NCI-H345 (cell line): ENCODE data around the gene MIGA2.
"Not testable (repeated sequence)": the region's sequence is repeated elsewhere in the genome, so short reads cannot be mapped to it uniquely, and the experiment has no call there.

ENCODE experiments used
- DNase-seq: peaks from one replicate; lab custom pipeline; 2025; lab: John Stamatoyannopoulos, UW

MIGA2 gene

GRCh38 chr9:129100383-129101169 lies 64.2 kb downstream of the MIGA2 start:
- DNase-seq: no peak

- no peak for DNase-seq
These were observed 64.9 kb downstream of the MIGA2 start for GRCh38 chr9:129101279-129101678.

DNA sequence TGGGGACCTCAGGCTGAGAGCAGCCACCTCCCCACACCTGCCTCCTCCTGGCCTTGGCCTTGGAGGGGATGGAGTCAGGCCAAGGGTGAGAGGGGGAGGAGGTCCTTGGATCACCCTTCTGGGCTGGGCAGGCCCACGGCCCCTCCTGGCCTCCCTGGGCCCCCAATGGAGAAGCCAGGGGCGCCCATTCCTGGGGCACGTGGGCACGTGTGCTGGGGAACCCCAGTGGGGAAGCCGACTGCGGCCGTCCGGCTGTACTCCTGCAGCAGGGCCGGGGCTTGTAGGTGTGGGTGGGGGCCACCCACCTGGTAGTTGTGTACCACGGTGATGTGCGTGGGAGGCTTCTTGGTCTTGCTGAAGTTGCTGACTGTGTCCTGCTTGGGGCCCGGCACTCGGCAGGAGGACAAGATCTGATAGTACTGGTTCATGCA lies 65.7 kb downstream of the MIGA2 start:
- no peak for DNase-seq

DNA sequence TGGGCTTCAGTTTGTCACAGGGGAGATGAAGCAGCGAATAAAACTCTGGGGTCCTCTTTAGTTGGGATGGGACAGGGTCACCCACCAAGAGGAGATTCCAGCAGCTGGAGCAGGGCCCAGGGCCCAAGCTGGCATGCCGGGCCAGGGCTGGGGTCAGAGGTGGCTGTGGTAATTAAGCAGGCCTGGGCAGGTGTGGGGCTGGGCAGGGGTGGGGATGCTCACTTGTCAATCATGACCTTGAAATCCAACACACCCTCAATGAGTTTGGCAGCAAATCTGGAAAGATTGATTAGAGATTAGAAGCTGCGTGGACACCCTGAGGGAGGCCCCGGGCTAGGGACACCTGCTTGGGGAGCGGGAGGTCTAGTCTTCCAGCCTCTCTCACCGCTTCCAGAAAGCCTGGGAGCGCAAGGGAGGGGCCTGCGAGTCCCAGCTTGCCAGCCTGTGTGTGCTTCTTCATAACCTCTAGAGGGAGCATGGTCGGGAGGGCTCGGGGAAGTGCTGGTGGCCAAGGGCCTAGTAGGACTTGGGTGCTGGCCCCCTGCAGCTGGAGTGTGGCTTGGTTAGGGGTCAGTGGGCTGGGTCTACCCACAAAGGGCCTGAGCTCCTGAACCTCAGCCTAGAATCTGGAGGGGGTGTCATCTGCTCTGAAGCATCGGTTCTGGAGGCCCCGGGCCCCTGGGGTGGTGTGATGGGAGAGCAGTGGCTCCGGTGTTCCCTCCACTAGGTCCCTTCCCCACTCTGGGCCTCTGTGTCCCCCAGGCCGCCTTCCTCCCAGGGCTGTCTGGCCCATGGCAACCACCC lies 66.6 kb downstream of the MIGA2 start:
- peak; percentile 68 for DNase-seq

DNA sequence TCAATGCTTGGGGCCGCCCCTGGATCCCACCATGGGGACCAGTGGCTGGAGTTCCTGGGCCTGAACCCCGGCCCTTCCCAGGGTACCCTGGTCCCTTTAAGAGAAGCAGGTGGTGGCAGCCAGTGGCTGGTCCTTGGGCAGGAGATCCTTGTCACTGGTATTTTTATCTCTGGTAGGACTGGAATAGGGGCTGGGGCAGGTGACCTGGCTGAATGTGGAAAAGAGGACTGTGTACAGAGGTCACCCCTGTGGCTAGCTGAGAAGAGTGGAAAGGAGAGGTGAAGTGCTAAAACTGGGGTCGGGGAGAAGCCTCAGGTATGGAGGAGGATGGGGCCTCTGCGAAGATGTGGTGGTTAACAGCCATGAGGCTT lies 67.2 kb downstream of the MIGA2 start:
- DNase-seq: no peak

GRCh38 chr9:129104051-129104450 lies 67.6 kb downstream of the MIGA2 start:
- no peak for DNase-seq

DNA sequence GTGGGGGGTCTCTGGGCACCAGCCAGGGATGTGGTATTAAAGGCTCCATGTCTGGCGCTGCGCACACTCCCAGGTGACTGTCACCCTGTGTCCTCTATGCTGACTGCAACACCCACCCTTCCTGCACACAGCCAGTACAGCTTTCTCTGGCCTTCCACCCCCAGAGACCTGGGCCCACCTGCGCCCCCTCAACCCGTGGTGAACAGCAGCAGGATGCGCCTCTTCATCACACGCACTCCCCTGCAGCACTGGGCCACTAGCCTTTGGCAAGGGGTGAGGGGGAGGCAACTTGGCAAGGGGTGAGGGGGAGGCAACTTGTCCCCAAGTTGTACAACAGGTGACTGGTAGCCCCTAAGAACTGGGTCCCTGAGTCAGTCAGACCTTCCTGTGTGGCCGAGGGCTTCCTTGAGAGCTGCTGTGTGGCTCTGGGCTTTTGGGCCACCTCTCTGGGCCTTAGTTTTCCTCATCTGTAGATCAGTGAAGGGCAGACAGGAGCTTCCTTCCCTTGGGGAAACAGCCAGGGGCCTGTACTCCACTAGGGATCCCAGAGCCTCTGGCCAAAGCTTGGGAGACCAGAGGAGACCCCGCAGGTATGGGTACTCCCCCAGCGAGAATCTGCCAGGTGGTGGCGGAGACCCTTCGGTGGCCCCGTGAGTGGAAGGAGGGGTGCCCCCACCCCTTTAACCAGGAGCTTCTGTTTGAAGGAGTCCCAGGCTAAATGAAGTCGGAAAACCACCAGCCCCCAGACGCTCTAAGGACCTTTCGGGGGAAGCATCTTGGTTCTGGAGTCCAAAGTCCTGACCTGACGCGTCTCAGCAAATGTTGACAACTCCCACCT lies 69.7 kb downstream of the MIGA2 start:
- no peak for DNase-seq

DNA sequence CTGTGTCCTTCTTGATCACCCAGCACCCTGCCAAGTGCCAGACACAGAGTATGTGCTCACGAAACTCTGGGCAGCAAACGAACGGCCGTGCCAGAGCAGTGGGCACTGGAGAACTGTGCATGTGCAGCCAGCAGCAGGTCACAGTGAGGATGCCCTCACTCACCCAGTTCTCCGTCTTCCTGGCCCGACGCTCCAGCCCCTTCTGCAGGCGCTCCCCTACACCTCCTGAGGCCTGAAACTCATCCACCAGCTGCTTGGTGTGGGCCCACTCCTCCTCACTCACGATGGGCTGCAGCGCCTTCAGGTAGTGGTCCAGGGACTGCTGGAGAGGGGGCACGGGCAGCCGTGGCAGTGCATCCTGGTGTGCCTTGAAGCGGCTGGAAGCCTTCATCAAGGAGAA lies 71.2 kb downstream of the MIGA2 start:
- DNase-seq: no peak

- no peak for DNase-seq
These were observed 71.8 kb downstream of the MIGA2 start for GRCh38 chr9:129108083-129108804.

DNA sequence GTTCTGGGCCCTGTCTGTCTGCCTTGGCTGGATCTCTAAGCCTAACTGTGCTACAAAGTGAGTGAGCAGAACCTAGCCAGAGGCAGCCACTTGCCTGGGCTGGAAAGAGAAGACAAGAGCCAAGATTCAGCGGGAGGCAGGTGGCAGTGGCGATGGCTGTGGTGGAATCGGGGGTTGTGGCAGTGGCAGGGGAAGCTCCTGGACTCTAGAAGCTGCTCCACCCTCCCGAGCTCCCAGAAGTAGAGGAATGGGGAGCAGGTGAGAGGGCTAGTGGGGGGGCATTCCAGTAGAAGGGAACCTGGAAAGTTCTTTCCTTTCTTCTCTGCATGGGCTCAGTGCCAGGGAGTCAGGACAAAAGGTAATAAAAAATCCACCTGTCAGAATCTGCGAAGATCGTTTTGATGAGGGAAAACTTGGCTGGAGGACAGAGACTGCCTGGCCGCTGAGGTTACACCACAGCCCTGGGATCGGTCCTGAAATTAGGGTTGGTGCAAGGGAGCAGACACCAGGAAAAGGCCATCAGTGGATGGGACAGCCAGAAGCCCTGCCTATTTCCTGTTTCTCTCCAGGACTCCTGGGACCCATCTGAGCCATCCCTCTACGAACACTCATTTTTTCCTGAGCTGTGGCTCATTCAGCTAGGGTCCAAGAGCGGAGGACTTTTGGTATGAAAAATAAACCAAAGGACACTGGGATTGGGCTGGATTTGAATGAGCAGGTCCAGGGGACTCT lies 72.5 kb downstream of the MIGA2 start:
- no peak for DNase-seq

DNA sequence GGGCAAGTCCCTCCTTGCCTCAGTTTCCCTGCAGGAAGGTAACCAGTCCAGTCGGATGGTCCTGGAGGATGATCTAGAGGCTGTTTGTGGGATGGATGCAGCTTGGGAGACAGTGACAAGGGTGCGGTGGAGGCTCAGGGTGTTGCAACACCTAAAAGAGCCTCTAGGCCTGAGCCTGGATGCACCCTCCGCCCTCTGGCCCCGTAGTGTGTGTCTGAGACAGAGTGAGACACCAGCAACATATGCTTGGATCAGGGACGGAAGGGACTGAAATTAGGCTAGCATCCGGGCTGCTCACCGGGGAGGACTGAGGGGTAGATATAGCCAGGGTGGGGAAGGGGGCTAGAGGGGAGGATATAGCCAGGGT lies 73.1 kb downstream of the MIGA2 start:
- DNase-seq: no peak

GRCh38 chr9:129109952-129110739 lies 73.7 kb downstream of the MIGA2 start:
- no peak for DNase-seq

- peak; percentile 95 for DNase-seq
These were observed 74.5 kb downstream of the MIGA2 start, which contains the start of the genes CRAT and PTPA for GRCh38 chr9:129110740-129111527. Gene CRAT, minus strand, starts transcription at chr9:129110793. Its CDS starts 284 bp downstream, at chr9:129110509. Gene PTPA, plus strand, starts transcription at chr9:129111415. Its CDS starts 186 bp downstream, at chr9:129111601.

GRCh38 chr9:129111528-129112151 lies 75.2 kb downstream of the MIGA2 start:
- peak; percentile 33 for DNase-seq

GRCh38 chr9:129112526-129112925 lies 76.1 kb downstream of the MIGA2 start:
- DNase-seq: not testable (repeated sequence)

GRCh38 chr9:129113645-129114304 lies 77.3 kb downstream of the MIGA2 start:
- DNase-seq: no peak

GRCh38 chr9:129118799-129119198 lies 82.4 kb downstream of the MIGA2 start:
- DNase-seq: no peak

DNA sequence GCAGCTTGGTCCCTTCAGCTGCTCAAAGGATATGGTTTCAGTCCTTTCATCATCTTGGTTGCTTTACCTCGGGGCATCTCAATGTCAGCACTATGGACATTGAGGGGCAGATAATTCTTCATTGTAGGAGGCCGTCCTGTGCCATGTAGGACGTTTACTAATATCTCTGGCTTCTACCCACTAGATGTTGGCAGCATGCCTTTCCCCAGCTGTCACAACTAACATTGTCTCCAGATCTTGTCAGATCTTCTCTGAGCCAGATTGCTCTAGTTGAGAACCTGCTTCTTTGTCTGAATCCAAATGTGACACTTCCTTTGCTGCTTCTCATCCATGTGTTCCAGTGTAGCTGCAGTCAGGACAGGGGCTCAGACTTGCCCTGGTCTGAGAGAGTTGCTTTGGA lies 85.1 kb downstream of the MIGA2 start:
- no peak for DNase-seq
